Caco-2 (cell line): ENCODE data around the gene MVB12B. TPM values are rescaled to one million over a fixed set of nuclear protein-coding genes. Genes with fewer than 3 reads are reported as not detected.

Experiments
- BruUV-seq: library from RNA; stranded (reverse); fragments of 400-500 nt; replicated peaks from 2 replicates; lab custom pipeline; 2021; lab: Mats Ljungman, UMichigan
- CTCF ChIA-PET: fragments of 300-600 bp; sonication (Branson Sonifier 250); formaldehyde crosslinking; loops from one replicate; lab custom pipeline; 2022; ENCODE audit warnings: antibody characterized with exemption; lab: Charles Lee
- POLR2A ChIA-PET: fragments of 300-600 bp; sonication (Branson Sonifier 250); formaldehyde crosslinking; loops from one replicate; lab custom pipeline; 2022; ENCODE audit warnings: antibody characterized with exemption; lab: Charles Lee
- DNase-seq, 2 experiments: peaks; one replicate each; pipeline versions ENCODE4 v3.0.0 to v3.0.0-alpha.2; 2020 to 2022
- H3K27me3 ChIP-seq: replicated peaks from 2 replicates; pipeline ENCODE4 v1.6.0; 2011; ENCODE audit warnings: low read length; ENCODE audit not compliant: control insufficient read depth, insufficient read depth
- H3K36me3 ChIP-seq: 2 replicates; pipeline ENCODE4 v1.5.1; 2011; ENCODE audit warnings: low read length; ENCODE audit not compliant: control insufficient read depth, insufficient read depth
- H3K4me1 ChIP-seq: fragments of 250-450 bp; sonication (Bioruptor Pico); 2 replicates; pipeline ENCODE4 v1.5.1; 2020; ENCODE audit warnings: mild to moderate bottlenecking
- H3K4me3 ChIP-seq: 2 replicates; pipeline ENCODE4 v1.5.1; 2011; ENCODE audit warnings: low read depth, mild to moderate bottlenecking, control low read depth, low read length
- H3K9me3 ChIP-seq: fragments of 250-450 bp; sonication (Bioruptor Pico); 2 replicates; pipeline ENCODE4 v1.5.1; 2020; ENCODE audit warnings: mild to moderate bottlenecking, moderate library complexity
- H3K27ac Mint-ChIP-seq: one replicate; pipeline ENCODE4 v1.8.0; 2022; ENCODE audit warnings: mixed read lengths; ENCODE audit not compliant: unreplicated experiment
- H3K27me3 Mint-ChIP-seq: one replicate; pipeline ENCODE4 v1.8.0; 2022; ENCODE audit warnings: mixed read lengths; ENCODE audit not compliant: insufficient read depth, unreplicated experiment
- H3K36me3 Mint-ChIP-seq: one replicate; pipeline ENCODE4 v1.8.0; 2022; ENCODE audit warnings: mild to moderate bottlenecking, mixed read lengths; ENCODE audit not compliant: insufficient read depth, unreplicated experiment
- H3K4me1 Mint-ChIP-seq: one replicate; pipeline ENCODE4 v1.8.0; 2022; ENCODE audit warnings: low read depth, mixed read lengths; ENCODE audit not compliant: unreplicated experiment
- H3K4me3 Mint-ChIP-seq: one replicate; pipeline ENCODE4 v1.8.0; 2022; ENCODE audit warnings: mild to moderate bottlenecking, moderate library complexity, mixed read lengths; ENCODE audit not compliant: unreplicated experiment
- H3K9me3 Mint-ChIP-seq: one replicate; pipeline ENCODE4 v1.8.0; 2022; ENCODE audit warnings: mixed read lengths; ENCODE audit not compliant: unreplicated experiment
- intact Hi-C: fragments of 100-400 bp; cut with micrococcal nuclease; formaldehyde crosslinking; loops from one replicate; pipeline ENCODE4 v1.10.0; 2022; ENCODE audit not compliant: unreplicated experiment
- total RNA-seq: library from RNA; stranded (reverse); gene quantifications from 2 replicates; pipeline ENCODE4 v1.2.3, GENCODE V29; 2022
- TF ChIP-seq, protein P1 (sequence below), 2 experiments: fragments of 200-600 bp in 1 of 2; IDR thresholded peaks; 1 replicate in 1 of 2; 2 replicates in 1 of 2; pipeline versions ENCODE4 v1.5.1 to v1.8.0; 2011 to 2022; ENCODE audit warnings: antibody characterized with exemption in 1 of 2, control low read depth in 1 of 2, inconsistent platforms in 1 of 2, low read depth in 1 of 2, low read length in 1 of 2, mild to moderate bottlenecking in 1 of 2, moderate library complexity in 1 of 2; ENCODE audit not compliant: insufficient read depth in 1 of 2, severe bottlenecking in 1 of 2, unreplicated experiment in 1 of 2

Gene MVB12B
- total RNA-seq, 1 experiment from 2014 or later = 24.4 TPM

DNA sequence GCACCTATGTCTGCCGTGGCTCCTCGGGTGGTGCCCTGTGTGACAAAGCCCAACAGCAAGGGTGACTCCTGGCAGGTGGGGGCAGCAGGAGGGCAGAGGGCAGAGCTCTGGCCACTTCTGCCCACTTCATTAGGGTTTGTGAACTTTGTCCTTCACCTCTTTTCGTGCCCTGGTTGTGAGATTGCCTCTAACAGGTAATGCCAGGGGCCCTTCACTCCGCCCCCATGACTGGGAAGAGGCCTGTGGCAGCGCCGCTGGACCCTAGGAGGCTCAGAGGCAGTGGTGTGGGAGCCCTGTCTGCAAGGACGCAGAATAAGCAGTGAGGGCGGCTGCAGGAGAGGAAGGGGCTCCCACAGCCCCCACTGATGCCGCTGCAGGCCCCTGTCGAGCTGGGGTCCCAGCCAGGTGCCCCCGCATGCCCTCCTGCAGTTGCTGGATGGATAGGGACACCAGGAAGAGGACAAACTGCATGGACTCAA, 178.4 kb downstream of the MVB12B start:
- H3K4me3 ChIP-seq = no peak overlapping the region
- POLR2A ChIA-PET = no interaction called here
- H3K4me3 Mint-ChIP-seq = no peak overlapping the region
- H3K27me3 Mint-ChIP-seq = no peaks in the 10 kb centered on the region
- CTCF ChIA-PET = no interaction called here
- BruUV-seq = no TSS peak
- H3K9me3 ChIP-seq = no peaks in the 10 kb centered on the region
- no peaks in the 10 kb centered on the region for H3K4me1 Mint-ChIP-seq
- TF ChIP-seq, protein P1, sequence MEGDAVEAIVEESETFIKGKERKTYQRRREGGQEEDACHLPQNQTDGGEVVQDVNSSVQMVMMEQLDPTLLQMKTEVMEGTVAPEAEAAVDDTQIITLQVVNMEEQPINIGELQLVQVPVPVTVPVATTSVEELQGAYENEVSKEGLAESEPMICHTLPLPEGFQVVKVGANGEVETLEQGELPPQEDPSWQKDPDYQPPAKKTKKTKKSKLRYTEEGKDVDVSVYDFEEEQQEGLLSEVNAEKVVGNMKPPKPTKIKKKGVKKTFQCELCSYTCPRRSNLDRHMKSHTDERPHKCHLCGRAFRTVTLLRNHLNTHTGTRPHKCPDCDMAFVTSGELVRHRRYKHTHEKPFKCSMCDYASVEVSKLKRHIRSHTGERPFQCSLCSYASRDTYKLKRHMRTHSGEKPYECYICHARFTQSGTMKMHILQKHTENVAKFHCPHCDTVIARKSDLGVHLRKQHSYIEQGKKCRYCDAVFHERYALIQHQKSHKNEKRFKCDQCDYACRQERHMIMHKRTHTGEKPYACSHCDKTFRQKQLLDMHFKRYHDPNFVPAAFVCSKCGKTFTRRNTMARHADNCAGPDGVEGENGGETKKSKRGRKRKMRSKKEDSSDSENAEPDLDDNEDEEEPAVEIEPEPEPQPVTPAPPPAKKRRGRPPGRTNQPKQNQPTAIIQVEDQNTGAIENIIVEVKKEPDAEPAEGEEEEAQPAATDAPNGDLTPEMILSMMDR (IDR thresholded peaks at IDR 0.05; ENCODE audit: insufficient read depth in 1 of 2, low read depth in 1 of 2, low read length in 1 of 2, severe bottlenecking in 1 of 2, unreplicated experiment in 1 of 2) = no peak
- no peak overlapping the region for H3K27ac Mint-ChIP-seq
- no peaks in the 10 kb centered on the region; the same call in 1 of the 2 replicates for H3K36me3 ChIP-seq
- DNase-seq = peak in 1 of 2 experiments; percentile 22
- no peaks in the 10 kb centered on the region; the same call in 1 of the 2 replicates for H3K27me3 ChIP-seq
- H3K4me1 ChIP-seq = peaks cover 1% of the 10 kb centered on the region; the same call in 1 of the 2 replicates
- intact Hi-C loops = loop anchor here (10.0 kb wide), 1 partner anchor 270 kb away; no protein-coding TSS in a partner anchor
- H3K36me3 Mint-ChIP-seq = peaks cover 14% of the 10 kb centered on the region
- no peaks in the 10 kb centered on the region for H3K9me3 Mint-ChIP-seq

DNA sequence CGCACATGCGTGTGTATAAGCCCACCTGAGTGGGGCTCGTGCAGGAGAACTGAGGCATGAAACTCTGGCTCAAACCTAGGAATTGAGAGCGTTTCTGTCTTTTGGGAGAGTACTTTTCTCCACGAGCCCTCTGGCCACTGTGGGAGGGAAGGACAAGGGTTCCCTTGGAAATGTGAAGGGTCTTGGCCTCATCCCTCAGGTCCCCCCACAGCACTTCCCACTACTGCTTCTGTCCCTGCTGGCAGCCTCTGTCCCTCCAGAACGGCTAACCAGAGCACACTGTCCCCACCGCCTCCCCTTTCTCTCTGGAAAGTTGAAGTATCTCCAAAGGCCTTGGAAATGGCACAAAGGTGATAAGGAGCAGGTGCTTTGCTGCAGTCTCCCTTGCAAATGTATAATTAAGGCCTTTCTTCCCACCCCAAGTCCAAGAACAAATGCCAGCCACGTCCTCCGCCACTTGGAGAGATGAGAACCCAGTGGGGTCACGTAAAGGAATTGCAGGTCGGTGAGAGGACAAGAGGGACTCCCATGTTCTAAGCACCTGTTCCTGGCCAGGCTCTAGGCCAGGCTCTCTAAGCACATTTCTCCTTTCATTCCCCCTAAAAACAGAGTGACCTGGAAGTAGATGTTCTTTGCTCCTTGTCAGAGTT, 179.2 kb downstream of the MVB12B start:
- intact Hi-C loops = loop anchor here (10.0 kb wide), 1 partner anchor 269 kb away; no protein-coding TSS in a partner anchor
- TF ChIP-seq, protein P1 (IDR thresholded peaks at IDR 0.05; ENCODE audit: insufficient read depth in 1 of 2, low read depth in 1 of 2, low read length in 1 of 2, severe bottlenecking in 1 of 2, unreplicated experiment in 1 of 2) = no peak
- no peaks in the 10 kb centered on the region; the same call in 1 of the 2 replicates for H3K36me3 ChIP-seq
- no peaks in the 10 kb centered on the region for H3K9me3 ChIP-seq
- H3K27me3 ChIP-seq = no peaks in the 10 kb centered on the region; the same call in none of the 2 replicates
- ChIA-PET CTCF (no interaction called here), POLR2A (no interaction called here)
- DNase-seq = no peak
- Mint-ChIP-seq H3K27me3 (no peaks in the 10 kb centered on the region), H3K27ac (no peak overlapping the region), H3K4me3 (no peak overlapping the region), H3K36me3 (peaks cover 9% of the 10 kb centered on the region), H3K4me1 (no peaks in the 10 kb centered on the region), H3K9me3 (no peaks in the 10 kb centered on the region)
- H3K4me1 ChIP-seq = no peaks in the 10 kb centered on the region
- BruUV-seq = no TSS peak
- H3K4me3 ChIP-seq = no peak overlapping the region

DNA sequence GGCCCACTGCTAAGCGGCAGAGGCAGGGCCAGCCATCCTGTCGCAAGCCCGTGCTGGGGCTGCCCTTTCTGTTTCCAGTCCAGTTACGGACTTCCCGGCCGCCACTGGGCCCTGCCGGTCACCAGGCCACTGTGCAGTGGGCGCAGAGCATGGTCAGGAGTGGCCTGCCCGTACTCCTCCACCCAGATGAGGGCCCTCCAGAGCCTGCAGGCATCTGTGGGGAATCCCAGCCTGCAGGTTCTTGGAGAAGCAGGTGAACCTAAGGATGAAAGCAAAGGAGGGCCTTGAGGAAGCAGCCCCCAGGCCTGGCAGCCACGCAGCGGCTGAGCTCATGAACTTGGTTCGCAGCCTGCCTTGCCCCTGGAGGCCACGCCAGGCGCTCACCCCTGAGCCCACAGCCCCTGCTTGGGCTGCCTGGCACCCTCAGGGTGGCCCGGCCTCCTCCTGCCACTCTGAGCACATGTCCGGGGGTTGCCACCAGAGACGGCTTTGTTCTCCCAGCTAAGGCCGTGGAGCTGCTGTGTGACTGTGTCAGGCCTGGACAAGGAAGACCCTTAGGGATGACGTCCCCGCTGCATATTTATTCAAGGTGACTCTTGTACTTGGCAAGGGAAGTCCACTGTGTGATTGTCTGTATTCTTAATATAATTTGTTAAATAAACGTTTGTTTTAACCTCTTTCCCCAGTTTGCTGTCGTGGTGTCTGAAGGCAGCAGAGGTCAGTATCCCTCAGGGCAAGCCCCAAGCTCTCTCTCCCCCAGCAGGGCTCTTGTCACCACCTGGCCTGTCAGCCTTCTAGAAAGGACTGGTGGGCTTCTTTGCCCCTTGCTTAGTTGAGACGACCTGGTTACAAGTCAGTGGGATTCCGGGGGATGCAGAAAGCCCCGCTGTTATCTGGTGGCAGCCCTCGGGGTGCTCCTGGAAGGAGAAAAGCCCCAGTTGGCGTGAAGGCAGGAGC, 180.0 kb downstream of the MVB12B start:
- no peaks in the 10 kb centered on the region for H3K9me3 ChIP-seq
- Mint-ChIP-seq H3K9me3 (no peaks in the 10 kb centered on the region), H3K27me3 (no peaks in the 10 kb centered on the region), H3K36me3 (peaks cover 6% of the 10 kb centered on the region), H3K4me3 (no peak overlapping the region), H3K27ac (no peak overlapping the region), H3K4me1 (no peaks in the 10 kb centered on the region)
- H3K27me3 ChIP-seq = no peaks in the 10 kb centered on the region; the same call in none of the 2 replicates
- TF ChIP-seq, protein P1 (IDR thresholded peaks at IDR 0.05; ENCODE audit: insufficient read depth in 1 of 2, low read depth in 1 of 2, low read length in 1 of 2, severe bottlenecking in 1 of 2, unreplicated experiment in 1 of 2) = no peak
- intact Hi-C loops = loop anchor here (10.0 kb wide), 1 partner anchor 268 kb away; no protein-coding TSS in a partner anchor
- peak in 1 of 2 experiments; percentile 24 for DNase-seq
- H3K36me3 ChIP-seq = no peaks in the 10 kb centered on the region
- POLR2A ChIA-PET = no interaction called here
- H3K4me3 ChIP-seq = no peak overlapping the region
- BruUV-seq = no TSS peak
- no peaks in the 10 kb centered on the region for H3K4me1 ChIP-seq
- CTCF ChIA-PET = interaction anchor here (0.6 to 0.8 kb wide), 2 partner anchors 49 to 51 kb away, joined by 3 read pairs; no protein-coding TSS in a partner anchor
